Endodermal cell (in vitro differentiated cells): ENCODE results near the gene RPL13A. TPM values are rescaled to one million over a fixed set of nuclear protein-coding genes. Genes with fewer than 3 reads are reported as not detected.
A peak's percentile ranks its signal among the peaks of the same experiment; 100 is the strongest.

Experiments
- DNase-seq: peaks from one replicate; pipeline ENCODE4 v3.0.0-alpha.2; 2017
- H3K27ac ChIP-seq: 2 replicates; pipeline ENCODE4 v1.5.1; 2013; ENCODE audit warnings: mild to moderate bottlenecking, low read depth, low read length, moderate library complexity
- H3K27me3 ChIP-seq: 2 replicates; pipeline ENCODE4 v1.6.1; 2013; ENCODE audit warnings: mild to moderate bottlenecking, low read length, moderate library complexity; ENCODE audit not compliant: insufficient read depth, control insufficient read depth, poor library complexity, severe bottlenecking
- H3K36me3 ChIP-seq: 2 replicates; pipeline ENCODE4 v1.7.0; 2013; ENCODE audit warnings: mild to moderate bottlenecking, low read length, moderate library complexity; ENCODE audit not compliant: control insufficient read depth, insufficient read depth
- H3K4me1 ChIP-seq: one replicate; pipeline ENCODE4 v1.7.0; 2013; ENCODE audit warnings: low read length; ENCODE audit not compliant: control insufficient read depth, insufficient read depth
- H3K4me3 ChIP-seq: 2 replicates; pipeline ENCODE4 v1.5.1; 2013; ENCODE audit warnings: mild to moderate bottlenecking, low read length, moderate library complexity
- H3K9ac ChIP-seq: 2 replicates; pipeline ENCODE4 v1.6.1; 2013; ENCODE audit warnings: mild to moderate bottlenecking, low read length, moderate library complexity; ENCODE audit not compliant: poor library complexity, severe bottlenecking; ENCODE audit errors: extremely low read depth
- H3K9me3 ChIP-seq: 2 replicates; pipeline ENCODE4 v1.6.1; 2013; ENCODE audit warnings: mild to moderate bottlenecking, low read length, moderate library complexity; ENCODE audit not compliant: control insufficient read depth
- H3K27ac Mint-ChIP-seq: 2 replicates; pipeline ENCODE4 v1.8.0; 2020; ENCODE audit warnings: mixed read lengths
- H3K27me3 Mint-ChIP-seq: 2 replicates; pipeline ENCODE4 v1.8.0; 2021; ENCODE audit warnings: mild to moderate bottlenecking, mixed read lengths; ENCODE audit not compliant: insufficient read depth
- H3K36me3 Mint-ChIP-seq: 2 replicates; pipeline ENCODE4 v1.8.0; 2020; ENCODE audit warnings: low read depth, mixed read lengths
- H3K4me1 Mint-ChIP-seq: 2 replicates; pipeline ENCODE4 v1.8.0; 2020; ENCODE audit warnings: mixed read lengths
- H3K4me3 Mint-ChIP-seq: 2 replicates; pipeline ENCODE4 v1.8.0; 2020; ENCODE audit warnings: mild to moderate bottlenecking, moderate library complexity, mixed read lengths
- H3K9me3 Mint-ChIP-seq: 2 replicates; pipeline ENCODE4 v1.8.0; 2020; ENCODE audit warnings: mild to moderate bottlenecking, mixed read lengths
- CTCF ChIP-seq: fragments of 200-600 bp; sonication (generic); conservative IDR thresholded peaks from 2 replicates; pipeline ENCODE4 v1.5.0; 2021; ENCODE audit warnings: antibody characterized with exemption, mild to moderate bottlenecking
- WGBS, 2 experiments: methylation state at CpG; one replicate each; pipeline versions ENCODE4 v1.1.5 to v1.1.7; 2013; ENCODE audit warnings: missing lambda C conversion rate in 2 of 2, mixed read lengths in 1 of 2; ENCODE audit not compliant: insufficient coverage in 1 of 2, insufficient read length in 1 of 2; 5-methylcytosine and 5-hydroxymethylcytosine counted together
- total RNA-seq, 2 donors: library from RNA; stranded (reverse); fragmentation: NEBNext Ultra II Directional in 1 of 2; extraction: Animal tissue kit (Norgen Biotek cat#: 25700) in 1 of 2; gene quantifications; 2 replicates in 1 of 2; 3 replicates in 1 of 2; pipeline ENCODE4 v1.2.1, GENCODE V29; 2021

RPL13A gene
- total RNA-seq, 2 donors from 2014 or later, result 2,434 to 3,023 TPM

- no peaks in the 10 kb centered on the region for H3K36me3 Mint-ChIP-seq
- H3K27me3 Mint-ChIP-seq, result peaks cover 71% of the 10 kb centered on the region
- Histone ChIP-seq H3K36me3 (no peaks in the 10 kb centered on the region), H3K4me1 (no peaks in the 10 kb centered on the region), H3K9ac (no peak overlapping the region), H3K4me3 (no peak overlapping the region), H3K27ac (no peak overlapping the region), H3K27me3 (peaks cover 71% of the 10 kb centered on the region), H3K9me3 (no peaks in the 10 kb centered on the region)
- H3K4me1 Mint-ChIP-seq, result no peaks in the 10 kb centered on the region
- H3K27ac Mint-ChIP-seq, result no peak overlapping the region
- no peak for TF ChIP-seq CTCF
- peak overlapping the region; percentile 26 for H3K4me3 Mint-ChIP-seq
- peaks cover 2% of the 10 kb centered on the region for H3K9me3 Mint-ChIP-seq
- DNase-seq, result no peak
- 40 to 41% methylated on average over 14 to 19 of the region's 19 CpGs for WGBS, 2 experiments
Measured at GRCh38 chr19:49440439-49441209, 46.8 kb upstream of the RPL13A start.

GRCh38 chr19:49441210-49441959 is 46.0 kb upstream of the RPL13A start, which contains the start of gene SLC17A7:
Gene SLC17A7 (minus strand): TSS chr19:49441527. CDS start chr19:49441379, 148 bp downstream.
- Mint-ChIP-seq H3K4me3 (peak within 1 kb of the TSS; percentile 64), H3K9me3 (no peaks in the 10 kb centered on the region), H3K36me3 (peaks cover 5% of the 10 kb centered on the region), H3K4me1 (no peaks in the 10 kb centered on the region), H3K27me3 (peaks cover 63% of the 10 kb centered on the region), H3K27ac (no peak within 1 kb of the TSS)
- H3K27me3 ChIP-seq, result peaks cover 63% of the 10 kb centered on the region
- no peak within 1 kb of the TSS for H3K27ac ChIP-seq
- 2 to 6% methylated on average over 12 to 56 of the region's 56 CpGs for WGBS, 2 experiments
- H3K4me3 ChIP-seq, result peak within 1 kb of the TSS; percentile 56
- no peak within 1 kb of the TSS for H3K9ac ChIP-seq
- H3K9me3 ChIP-seq, result no peaks in the 10 kb centered on the region
- peak; percentile 91 for DNase-seq
- H3K4me1 ChIP-seq, result no peaks in the 10 kb centered on the region
- peak; percentile 24 for TF ChIP-seq CTCF
- H3K36me3 ChIP-seq, result no peaks in the 10 kb centered on the region

DNA sequence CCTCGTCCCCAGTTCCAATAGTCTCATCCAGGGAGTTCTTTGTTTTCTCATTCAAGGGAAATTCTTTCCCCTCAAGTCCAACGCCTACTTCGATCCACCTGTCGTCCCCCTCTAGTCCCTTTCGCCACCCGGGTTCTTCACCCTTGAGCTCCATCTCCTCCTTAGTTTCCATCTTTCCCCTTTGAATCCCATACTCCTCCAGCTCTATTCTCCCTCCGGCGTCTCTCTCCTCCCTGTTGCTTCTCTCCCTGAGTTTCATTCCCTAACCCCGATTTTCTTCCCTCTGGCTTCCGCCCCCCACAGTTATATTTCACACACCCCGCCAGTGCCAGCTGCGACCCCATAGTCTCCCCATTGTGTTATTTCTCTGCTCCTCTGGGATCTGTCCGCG is 45.5 kb upstream of the RPL13A start:
- WGBS, 2 experiments, result 20 to 21% methylated on average over 10 to 14 of the region's 14 CpGs
- Mint-ChIP-seq H3K9me3 (no peaks in the 10 kb centered on the region), H3K27ac (no peak overlapping the region), H3K36me3 (peaks cover 10% of the 10 kb centered on the region), H3K27me3 (peaks cover 58% of the 10 kb centered on the region), H3K4me1 (no peaks in the 10 kb centered on the region), H3K4me3 (peak overlapping the region; percentile 64)
- DNase-seq, result no peak
- peak overlapping the region; percentile 56 for H3K4me3 ChIP-seq
- H3K36me3 ChIP-seq, result peaks cover 2% of the 10 kb centered on the region
- peaks cover 57% of the 10 kb centered on the region for H3K27me3 ChIP-seq
- no peaks in the 10 kb centered on the region for H3K4me1 ChIP-seq
- H3K9ac ChIP-seq, result no peak overlapping the region
- no peak overlapping the region for H3K27ac ChIP-seq
- no peaks in the 10 kb centered on the region for H3K9me3 ChIP-seq
- no peak for TF ChIP-seq CTCF
